ENCODE measurements around the gene TEX9.
"Not testable (repeated sequence)": the region's sequence is repeated elsewhere in the genome, so short reads cannot be mapped to it uniquely, and the experiment has no call there.

The TEX9 gene

DNA sequence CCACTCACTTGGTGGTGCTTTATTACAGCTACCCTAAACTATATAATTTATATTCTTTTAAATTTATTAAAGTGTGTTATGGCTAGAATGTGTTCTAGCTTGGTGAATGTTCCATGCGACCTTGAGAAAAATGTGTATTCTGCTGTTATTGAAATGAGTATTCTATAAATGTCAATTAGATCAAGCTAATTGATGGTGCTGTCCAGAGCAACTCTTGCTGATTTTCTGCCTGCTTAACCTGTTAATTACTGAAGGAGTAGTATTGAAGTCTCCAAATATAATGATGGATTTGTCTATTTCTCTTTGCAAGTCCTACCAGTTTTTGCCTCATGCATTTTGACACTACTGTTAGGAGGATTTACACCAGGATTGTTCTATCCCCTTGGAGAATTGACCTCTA lies 3.2 kb upstream of the TEX9 start:
- DNase-seq, result no peak

DNA sequence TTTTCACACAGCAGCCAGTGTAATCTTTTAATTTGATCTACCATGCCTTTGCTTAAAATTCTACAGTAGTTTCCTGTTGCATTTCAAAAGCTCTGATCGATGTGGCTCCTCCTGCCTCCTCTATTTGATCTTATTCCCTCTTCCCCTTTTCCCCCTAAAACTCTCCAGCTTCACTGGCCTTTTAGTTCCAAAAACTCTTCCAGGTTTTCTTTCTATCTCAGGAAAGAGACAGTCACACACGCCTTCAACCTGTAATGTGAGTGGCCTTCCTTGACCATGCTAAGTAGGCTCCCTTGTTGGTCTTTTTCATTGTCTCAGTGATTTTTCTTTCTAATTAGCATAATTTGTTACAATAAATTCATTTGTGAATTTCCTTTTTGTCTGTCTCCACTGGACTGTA lies 985 bp downstream of the TEX9 start:
- DNase-seq, result no peak

DNA sequence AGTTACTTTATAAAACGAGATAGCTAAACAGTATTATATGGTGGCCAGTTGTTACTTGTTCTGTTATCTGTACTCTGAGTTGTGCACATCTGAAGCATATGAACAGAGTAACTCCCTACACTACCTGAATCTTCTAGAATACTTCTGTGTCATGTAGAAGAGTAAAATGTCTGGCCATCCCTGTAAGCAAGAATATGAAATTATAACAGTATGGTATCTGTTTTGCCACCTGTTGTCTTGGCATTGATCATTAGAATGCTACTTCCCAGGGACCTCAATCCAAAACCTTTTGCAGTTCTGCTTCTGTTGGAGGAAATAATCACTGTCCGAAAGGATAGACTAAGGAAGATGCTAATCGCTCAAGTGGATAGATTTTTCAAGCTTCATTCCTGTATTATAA lies 1.9 kb downstream of the TEX9 start:
- no peak for DNase-seq

DNA sequence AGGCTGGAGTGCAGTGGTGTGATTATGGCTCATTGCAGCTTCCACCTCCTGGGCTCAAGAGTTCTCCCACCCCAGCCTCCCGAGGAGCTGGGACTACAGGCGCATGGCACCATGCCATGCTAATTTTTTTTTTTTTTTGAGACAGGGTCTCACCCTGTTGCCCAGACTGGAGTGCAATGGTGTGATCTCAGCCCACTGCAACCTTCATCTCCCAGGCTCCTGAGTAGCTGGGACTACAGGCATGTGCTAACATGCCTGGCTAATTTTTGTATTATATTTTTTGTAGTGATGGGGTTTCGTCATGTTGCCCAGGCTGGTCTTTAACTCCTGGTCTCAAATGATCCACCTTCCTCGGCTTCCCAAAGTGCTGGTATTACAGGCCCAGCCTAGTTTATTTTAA lies 4.0 kb downstream of the TEX9 start:
- DNase-seq, result no peak

DNA sequence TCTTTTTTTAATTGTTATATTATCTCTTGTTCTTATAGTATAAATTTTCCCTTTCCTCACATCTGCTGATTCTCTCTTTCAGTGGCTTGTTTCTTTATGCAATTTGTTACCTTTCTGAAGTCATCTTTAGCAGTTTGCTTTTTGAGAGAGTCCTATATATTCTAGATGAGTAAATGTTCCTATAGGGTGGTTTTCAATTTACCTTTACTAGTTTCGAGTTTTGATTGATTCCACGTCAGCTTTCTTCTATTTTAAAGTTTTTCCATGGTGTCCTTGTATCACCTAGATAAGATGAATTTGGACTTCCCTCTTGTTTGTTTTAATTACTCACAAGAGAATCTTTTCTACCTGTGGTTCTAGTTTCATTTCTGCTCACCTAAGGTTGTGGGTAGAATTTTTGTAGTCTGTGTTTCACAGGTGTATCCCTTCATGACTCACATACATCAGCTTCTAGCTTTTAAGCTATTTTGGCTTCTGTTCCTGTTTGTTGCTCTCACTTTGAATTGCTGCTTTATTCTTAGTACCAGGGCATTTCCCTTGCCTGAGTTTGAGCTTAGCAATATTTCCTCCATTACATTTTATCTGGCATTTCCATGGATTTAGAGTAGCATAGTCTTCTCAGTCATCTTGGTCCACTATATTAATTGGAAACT lies 6.4 kb downstream of the TEX9 start:
- DNase-seq, result no peak

DNA sequence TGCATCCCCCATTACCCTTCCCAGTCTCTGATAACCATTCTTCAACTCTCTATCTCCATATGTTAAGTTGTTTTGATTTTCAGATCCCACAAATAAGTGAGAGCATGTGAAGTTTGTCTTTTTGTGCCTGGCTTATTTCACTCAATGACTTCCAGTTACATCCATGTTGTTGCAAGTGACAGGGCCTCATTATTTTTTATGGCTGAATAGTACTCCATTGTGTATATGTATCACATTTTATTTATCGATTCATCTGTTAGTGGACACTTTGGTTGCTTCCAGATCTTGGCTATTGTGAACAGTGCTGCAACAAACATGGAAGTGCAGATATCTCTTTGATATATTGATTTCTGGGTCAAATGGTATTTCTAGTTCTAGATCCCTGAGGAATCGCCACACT lies 9.5 kb downstream of the TEX9 start:
- not testable (repeated sequence) for DNase-seq

DNA sequence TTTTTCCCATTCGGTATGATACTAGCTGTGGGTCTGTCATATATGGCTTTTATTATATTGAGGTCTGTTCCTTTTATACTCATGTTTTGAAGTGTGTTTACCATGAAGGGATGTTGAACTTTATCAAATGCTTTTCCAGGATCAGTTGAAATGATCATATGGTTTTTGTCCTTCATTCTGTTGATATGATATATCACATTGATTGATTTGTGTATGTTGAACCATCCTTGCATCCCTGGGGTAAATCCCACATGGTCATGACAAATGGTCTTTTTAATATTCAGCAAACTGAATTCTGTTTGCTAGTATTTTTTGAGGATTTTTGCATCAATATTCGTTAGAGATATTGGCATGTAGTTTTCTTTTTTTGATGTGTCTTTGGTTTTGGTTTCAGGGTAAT lies 12.6 kb downstream of the TEX9 start:
- not testable (repeated sequence) for DNase-seq

DNA sequence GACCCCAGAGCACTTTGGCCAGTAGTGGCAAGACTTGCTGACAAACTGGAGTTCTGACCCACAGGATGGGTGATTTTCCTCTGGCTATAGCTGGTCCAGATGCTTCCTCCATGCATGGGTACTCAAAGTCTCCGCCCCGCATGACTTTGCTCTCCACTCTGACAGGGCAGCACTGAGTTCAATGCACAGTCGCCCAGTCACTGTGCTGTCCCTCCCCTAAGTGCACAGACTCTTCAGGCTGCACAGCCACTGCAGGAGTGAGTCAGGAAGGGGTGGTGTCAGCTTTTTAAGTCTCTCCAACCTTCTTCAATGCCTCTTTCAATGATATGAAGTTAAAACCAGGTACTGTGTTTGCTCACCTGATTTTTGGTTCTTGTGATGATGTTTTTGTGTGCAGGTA lies 17.8 kb downstream of the TEX9 start:
- DNase-seq, result no peak

DNA sequence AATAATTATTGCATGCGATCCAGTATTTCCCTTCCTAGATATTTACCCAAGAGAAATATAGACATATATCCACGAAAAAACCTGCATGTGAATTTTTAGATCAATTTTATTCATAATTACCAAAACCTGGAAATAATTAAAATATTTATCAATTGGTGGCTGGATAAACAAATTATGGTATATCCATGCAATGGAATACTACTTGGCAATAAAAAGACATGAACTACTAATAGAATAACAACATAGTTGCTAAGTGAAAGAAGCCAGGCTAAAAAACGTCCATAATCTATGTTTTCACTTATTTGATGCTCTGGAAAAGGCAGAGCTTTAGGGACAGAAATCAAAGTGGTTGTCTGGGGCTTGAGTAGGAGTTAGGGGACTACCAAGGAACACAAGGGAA lies 20.7 kb downstream of the TEX9 start:
- no peak for DNase-seq

DNA sequence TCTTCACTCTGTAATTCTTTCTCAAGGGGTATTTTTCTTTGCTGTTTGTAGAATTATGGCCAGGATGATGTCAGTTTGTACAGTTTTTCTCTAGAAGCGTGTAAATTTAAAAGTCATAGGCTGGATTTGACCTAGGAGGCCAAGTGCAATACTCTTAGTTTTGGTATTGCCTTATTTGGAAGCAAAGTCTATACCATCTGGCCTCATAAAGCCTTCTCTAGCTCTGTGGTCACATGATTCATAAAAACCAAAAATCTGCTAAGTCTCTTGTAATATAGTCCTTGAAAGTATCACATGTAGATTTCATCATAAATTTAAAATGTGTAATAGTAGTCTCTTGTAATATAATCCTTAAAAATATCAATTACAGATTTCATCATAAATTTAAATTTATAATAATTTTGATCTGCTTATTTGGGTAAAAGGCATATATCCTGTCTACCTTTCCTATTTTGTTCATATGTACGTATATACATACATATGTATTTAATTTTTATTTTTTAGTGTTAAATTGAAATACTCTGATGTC lies 25.6 kb downstream of the TEX9 start:
- DNase-seq, result no peak

DNA sequence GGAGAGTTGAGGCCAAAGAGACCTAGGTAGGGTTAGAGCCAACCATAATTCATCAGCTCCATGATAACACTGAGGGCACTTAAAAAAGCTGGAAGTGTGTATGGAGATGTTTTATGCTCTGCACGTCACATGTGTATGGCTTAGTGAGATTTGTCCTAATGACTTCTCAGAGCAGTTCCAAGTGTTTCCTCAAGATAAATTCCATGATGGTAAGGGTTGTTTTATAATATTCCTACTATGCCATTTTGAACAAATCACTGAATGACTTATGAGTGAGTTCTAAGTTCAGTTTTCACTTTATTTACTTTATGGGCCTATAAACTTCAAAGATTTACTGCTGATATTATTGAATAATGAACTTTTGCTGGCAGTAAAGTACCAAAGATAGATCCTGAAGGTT lies 28.1 kb downstream of the TEX9 start:
- no peak for DNase-seq

DNA sequence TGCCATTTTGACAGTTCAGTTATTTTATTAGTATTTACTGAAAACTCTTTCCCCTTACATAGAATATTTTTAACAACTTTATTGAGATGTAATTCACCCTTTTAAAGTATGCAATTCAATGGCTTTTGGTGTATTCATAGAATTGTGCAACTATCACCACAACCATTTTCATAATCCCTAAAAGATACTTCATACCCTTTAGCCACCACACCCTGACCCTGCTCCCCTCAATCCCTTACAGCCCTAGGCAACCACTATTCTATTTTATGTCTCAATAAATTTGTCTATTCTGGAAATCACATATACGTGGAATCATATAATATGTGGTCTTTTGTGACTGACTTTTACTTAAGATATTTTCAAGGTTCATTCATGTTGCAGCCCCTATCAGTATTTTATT lies 29.7 kb downstream of the TEX9 start:
- no peak for DNase-seq

DNA sequence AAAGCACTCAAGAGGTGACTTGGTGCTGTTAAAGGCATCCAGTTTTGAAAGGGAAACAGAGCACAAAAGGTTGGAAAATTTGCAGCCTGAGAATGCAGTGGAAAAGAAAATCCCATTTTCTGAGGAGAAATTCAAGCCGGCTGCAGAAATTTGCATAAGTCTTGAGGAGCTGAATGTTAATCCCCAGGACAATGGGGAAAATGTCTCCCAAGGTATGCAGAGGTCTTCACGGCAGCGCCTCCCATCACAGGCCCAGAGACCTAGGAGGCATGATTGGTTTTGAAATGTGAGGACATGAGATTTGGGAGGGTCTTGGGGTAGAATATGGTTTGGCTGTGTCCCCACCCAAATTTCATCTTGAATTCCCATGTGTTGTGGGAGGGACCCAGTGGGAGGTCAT lies 32.1 kb downstream of the TEX9 start:
- DNase-seq, result not testable (repeated sequence)

DNA sequence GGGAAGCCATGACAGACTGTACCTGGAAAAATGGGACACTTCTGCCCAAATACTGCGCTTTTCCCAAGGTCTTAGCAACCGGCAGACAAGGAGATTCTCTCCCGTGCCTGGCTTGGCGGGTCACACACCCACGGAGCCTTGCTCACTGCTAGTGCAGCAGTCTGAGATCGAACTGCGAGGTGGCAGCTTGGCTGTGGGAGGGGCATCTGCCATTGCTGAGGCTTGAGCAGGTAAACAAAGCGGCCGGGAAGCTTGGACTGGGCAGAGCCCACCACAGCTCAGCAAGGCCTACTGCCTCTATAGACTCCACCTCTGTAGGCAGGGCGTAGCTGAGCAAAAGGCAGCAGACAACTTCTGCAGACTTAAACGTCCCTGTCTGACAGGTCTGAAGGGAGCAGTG lies 34.0 kb downstream of the TEX9 start:
- not testable (repeated sequence) for DNase-seq

DNA sequence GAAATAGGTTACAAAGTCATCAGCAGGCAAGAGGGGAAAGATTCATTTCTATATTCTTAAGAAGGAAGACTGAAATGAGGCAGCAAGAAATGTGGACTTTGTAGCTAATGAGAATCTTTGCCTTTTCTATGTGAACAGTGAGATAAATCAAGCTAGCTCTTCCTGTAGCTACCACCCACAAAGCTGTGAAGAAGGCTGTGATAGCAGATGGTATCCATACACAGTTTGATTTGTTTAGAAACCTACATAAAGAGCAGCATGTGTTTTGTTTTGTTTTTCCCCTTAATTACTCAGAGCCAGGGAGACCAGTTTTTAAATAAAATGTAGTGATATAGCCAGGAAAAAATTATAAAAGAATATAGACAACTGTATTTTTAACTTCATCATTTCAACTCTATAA lies 45.5 kb downstream of the TEX9 start:
- peak in 2 of 56 donors; percentile 1 to 19 for DNase-seq

DNA sequence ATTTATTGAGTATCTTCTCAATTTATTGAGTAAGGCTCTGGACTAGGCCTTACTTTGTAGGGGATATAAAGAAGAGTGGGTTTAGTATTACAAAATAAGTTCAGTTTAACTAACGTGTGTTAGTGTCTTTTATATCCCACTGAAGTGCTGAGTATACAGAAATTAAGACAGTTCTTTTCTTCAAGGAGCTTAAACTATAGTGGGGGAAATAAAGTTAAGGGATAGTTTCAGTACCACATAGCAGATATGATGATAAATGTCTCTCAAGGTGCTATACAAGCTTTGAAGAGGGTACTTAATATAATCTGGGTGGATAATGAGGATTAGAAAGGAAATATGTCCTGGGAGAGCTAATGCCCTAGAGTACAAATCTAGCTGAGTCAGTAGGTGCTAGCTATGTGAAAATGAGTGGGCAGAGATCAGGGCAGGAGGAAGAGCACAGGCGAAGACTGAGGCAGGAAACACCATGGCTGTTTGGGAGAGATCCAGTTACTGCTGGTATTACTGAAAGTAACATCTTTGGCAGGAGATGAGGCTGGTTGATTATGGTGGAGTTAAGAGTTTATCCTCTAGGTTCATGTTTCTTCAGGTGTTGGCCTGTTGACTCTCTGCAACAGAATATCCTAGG lies 46.0 kb downstream of the TEX9 start:
- DNase-seq, result no peak

DNA sequence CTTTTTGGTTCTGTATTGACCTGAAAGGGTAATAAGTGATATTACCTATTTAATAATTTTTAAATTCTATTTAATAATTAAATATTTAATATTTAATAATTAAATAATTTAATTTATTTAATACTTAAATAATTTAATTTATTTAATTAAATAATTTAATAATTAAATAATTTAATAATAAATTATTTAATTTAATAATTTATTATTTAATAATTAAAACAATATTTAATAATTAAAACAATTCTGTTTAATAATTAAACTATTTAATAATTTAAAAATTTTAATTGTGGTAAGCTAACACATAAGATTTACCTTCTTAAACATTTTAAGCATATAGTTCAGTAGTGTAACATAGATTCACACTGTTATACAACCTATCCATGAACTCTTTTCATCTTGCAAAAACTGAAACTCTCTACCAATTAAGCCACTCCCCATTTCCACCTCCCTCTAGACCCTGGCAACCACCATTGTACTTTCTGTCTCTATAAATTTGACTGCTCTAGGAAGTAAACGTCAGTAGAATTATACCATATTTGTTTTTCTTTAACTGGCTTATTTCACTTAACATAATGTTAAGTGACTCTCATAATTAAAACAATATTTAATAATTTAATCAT lies 48.0 kb downstream of the TEX9 start:
- DNase-seq, result not testable (repeated sequence)

DNA sequence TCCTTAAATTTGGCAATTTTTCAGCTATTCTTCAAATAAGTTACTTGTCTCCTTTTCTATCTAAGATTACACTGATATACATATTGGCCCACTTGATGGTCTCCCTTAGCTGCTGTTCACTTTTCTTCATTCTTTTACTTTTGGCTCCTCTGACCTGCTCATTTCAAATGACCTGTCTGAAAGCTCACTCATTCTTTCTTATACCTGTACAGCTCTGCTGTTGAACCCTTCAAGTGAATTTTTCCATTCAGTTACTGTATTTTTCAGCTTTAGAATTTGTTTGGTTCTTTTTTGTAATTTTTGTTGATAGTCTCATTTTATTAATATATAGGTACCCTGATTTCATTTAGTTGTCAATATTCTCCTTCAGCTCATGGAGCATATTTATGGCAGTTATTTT lies 60.0 kb downstream of the TEX9 start:
- DNase-seq, result no peak

DNA sequence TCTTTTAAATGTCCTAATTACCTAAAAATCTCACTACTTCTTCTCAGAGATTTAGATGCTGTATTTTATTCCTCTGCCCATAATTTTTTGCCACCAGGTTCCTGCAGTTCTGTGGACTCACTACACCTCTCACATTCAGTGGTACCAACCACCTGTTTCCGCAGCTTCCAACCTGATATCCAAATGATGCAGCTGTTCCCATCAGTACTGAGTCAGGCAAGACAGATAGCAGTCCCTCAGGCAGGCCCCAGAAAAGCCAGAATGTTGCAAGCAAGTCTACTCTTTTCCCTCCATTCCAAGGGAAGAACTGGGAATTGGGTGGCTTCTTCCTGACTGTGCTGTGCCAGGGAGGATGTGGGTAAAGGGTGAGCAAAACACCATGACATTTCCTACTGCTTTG lies 60.8 kb downstream of the TEX9 start:
- DNase-seq, result no peak

DNA sequence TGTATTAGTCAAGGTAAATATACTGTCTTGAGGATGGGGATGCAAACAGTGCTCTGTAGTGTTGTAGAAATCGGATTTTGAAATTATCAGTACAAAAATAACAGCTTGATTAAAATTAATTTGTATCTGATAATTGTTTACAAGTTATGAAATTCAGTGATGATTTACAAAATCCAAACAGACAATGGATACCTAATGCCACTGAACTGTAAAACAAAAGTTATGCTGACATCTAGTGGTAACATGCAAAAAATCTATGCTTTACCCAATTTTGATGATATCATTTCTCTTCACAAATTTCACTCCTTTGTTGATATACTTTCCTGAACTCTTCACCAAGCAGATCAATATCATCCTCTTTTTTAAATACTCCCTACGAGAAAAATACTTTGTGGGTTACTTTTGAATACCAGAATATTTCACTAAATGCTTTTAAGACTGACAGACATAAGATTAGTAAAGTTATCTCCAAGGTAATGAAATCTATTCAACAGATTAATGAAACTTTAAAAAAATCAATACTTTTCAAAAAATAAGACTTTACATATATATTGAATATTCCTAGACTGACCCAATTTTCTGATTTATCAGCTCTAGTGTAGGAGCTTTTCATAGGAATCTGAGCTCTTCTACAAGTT lies 63.7 kb downstream of the TEX9 start:
- peak in 1 of 56 donors; percentile 10 for DNase-seq

DNA sequence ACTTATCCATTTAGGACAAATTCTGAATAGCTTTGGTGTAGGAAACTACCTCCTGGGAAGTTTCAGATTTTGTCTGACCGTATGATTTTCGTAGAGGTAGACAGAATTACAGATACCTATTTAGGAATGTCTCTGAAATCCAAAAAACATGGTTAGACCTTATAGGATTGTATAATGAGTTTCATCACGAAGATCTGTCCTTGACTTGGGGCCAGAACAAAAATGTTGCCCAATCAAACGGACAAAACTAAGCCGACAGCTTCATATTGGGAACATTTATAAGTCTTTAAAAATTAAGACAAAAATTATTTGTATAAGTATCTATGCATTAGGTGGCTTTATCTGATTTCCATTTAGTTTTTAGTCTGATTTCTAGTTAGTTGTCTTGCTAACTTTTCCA lies 67.1 kb downstream of the TEX9 start:
- no peak for DNase-seq

DNA sequence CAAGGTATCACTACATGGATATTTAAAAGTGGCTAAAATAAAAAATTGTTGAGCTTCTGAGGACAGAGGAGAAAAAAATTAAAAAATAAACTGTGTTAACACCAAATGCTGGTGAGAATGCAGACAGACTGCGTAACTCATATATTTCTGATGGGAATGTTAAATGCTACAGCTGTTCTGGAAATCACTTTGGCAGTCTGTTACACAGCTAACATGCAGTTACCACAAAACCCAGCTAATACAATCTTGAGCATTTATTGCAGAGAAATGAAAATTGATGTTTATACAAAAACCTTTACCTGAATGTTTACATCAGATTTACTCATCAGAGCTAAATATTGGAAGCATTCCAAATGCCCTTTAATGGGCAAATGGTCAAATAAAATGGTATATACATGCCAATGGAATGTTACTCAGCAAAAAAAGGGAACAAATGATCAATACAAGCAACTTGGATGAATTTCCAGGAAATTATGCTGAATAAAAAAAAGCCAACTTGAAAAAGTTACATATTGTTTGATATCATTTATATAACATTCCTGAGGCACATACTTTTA lies 75.1 kb downstream of the TEX9 start:
- no peak for DNase-seq
